ENCODE results near the gene TRPV6.

TRPV6 gene

GRCh38 chr7:142853739-142854371, 31.7 kb downstream of the TRPV6 start:
- DNase-seq (ENCODE audit: low read depth): peak; percentile 45

DNA sequence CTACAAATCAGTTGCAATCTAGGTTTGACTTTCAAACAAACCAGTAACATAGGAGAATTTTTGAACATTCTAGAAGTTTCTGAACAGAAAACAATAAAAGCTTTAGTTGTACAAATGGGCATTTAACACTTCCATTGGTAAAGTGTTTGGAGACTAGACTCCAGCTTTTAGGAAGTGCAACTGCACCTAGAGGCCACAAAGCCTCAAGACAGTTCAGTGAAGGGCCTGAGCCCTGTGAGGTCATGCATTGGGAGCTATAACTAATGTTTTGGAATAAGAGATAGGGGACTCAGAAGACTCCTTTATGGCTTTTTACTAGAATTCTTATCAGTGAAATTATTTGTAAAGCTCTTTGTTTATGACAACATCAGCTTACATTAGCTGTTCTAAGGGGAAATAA, 33.6 kb downstream of the TRPV6 start:
- no peak for DNase-seq (ENCODE audit: low read depth)

DNA sequence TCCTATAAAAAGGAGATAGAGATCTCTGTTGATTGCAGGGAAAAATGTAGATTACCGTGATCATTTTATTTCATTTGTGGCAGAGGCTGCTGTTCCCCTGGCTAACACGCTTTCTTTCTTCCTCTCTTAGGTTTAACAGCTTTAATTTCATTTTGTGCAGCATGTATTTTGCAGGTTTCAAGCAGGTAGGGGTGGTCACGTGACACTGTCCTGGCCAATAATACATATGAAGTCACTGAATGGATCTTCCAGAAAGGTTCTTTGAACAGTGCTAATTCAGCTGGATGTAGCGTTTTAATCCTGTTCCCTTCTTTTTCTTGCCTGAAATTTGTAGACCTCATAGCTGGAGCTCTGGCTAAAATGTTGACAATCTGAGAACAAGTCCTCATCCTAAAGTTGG, 34.3 kb downstream of the TRPV6 start:
- DNase-seq (ENCODE audit: low read depth): no peak

DNA sequence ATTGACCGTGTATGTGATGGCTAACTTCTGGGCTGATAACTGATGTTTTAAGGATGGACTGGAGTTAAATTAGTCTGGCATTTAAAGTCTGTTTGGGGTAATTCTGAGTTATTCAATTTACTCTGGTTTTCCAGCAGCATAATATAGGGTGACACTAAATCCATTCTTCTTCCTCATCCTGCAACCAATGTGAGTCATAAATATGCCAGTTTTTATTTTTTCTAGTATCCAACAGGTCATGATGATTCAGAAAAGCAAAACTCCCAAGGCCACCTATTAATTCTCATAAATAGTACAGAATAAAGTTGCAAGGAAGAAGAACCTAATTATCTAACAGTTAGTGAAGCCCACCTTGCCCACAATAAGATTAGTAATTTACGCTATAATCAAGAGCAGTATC, 38.2 kb downstream of the TRPV6 start:
- no peak for DNase-seq (ENCODE audit: low read depth)

GRCh38 chr7:142842251-142842766, 43.2 kb downstream of the TRPV6 start:
- DNase-seq (ENCODE audit: low read depth): no peak

- DNase-seq (ENCODE audit: low read depth): no peak
Measured at GRCh38 chr7:142838461-142839213, 46.9 kb downstream of the TRPV6 start.

DNA sequence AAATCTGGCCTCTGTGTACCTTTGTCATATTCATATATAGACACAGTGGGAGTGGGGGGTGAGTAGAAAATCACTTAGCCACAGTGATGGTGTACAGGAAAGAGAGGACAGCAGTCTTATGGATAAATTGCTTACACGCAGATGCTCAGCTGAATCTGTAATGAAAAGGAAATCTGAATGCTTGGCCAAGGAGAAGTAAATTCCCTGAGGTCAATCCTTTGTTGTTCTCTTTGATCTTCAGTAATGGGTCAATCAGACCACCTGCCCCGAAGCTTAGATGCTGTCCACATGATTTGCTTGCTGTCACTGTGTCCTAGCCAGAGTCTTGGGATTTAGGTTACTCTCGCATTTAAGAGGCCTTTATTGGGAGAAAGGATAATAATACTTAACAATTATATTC, 49.1 kb downstream of the TRPV6 start:
- no peak for DNase-seq (ENCODE audit: low read depth)

- no peak for DNase-seq (ENCODE audit: low read depth)
Measured at GRCh38 chr7:142835487-142835886, 50.1 kb downstream of the TRPV6 start.

GRCh38 chr7:142833174-142834048, 52.1 kb downstream of the TRPV6 start:
- DNase-seq (ENCODE audit: low read depth): no peak

GRCh38 chr7:142832417-142832816, 53.1 kb downstream of the TRPV6 start:
- DNase-seq (ENCODE audit: low read depth): no peak

DNA sequence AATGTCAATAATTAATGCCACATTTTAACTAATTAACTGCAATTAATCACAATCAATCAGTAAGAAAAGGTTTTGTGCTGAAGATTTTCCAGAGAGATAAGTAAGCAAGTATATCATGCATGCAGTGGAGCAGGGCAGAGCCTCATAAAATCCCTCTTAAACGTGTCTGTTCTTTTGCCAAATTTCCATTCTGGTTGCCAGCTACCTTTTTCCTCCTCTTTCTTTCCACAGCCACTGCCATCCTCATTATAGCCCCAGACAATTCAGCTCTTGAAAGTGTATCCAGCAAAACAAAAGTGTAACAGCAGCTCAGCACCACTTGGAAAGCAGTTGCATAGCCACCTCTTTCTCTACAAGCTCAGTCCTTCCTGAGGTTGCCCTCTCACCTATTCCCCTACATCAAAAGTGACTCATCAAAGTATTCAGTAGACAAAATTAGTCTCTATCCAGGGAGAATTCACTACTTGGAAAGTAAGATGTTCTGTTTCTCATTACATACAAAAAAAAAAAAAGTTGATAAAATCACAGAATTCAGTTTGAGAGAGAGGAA, 57.5 kb downstream of the TRPV6 start:
- DNase-seq (ENCODE audit: low read depth): no peak

- DNase-seq (ENCODE audit: low read depth): no peak
Measured at GRCh38 chr7:142822714-142823113, 62.8 kb downstream of the TRPV6 start.
